K562 (cell line): Measurements from ENCODE around the gene ATCAY. TPM values are rescaled to one million over a fixed set of nuclear protein-coding genes. Genes with fewer than 3 reads are reported as not detected.

ENCODE experiments used
- ATAC-seq: fragments of 200-7000 bp; cut with Tn5 transposase; 3 replicates; pipeline ENCODE4 v1.9.1; 2020; ENCODE audit warnings: moderate library complexity
- BruUV-seq: library from RNA; stranded (reverse); fragments of 400-500 nt; replicated peaks from 2 replicates; lab custom pipeline; 2021; lab: Mats Ljungman, UMichigan
- CTCF ChIA-PET: fragments of 300-600 bp; formaldehyde crosslinking; extraction: SDS; loops from one replicate; lab custom pipeline; 2021; ENCODE audit warnings: low intra/inter-chr PET ratio; lab: Yijun Ruan, JAX
- POLR2A ChIA-PET: fragments of 300-600, 350-650 bp; sonication (Branson Sonifier 250); formaldehyde crosslinking; extraction: SDS; loops from one replicate; lab custom pipeline; 2021; ENCODE audit warnings: antibody characterized with exemption, inconsistent platforms; lab: Yijun Ruan, JAX
- DNase-seq, 4 experiments: peaks; one replicate each; pipeline versions ENCODE4 v3.0.0 to v3.0.0-alpha.2; 2011 to 2018; ENCODE audit warnings: low spot score in 3 of 4, mixed read lengths in 3 of 4; ENCODE audit errors: extremely low read depth in 1 of 4
- FAIRE-seq: peaks from 2 replicates; lab custom pipeline; 2011; peaks lifted over from hg19 to GRCh38; lab: Jason Lieb, UNC
- H2AFZ ChIP-seq: 2 replicates; pipeline ENCODE4 v1.6.0; 2011; ENCODE audit warnings: low read depth, low read length, control low read depth, inconsistent platforms
- H3K27ac ChIP-seq: fragments of 200-600 bp; 3 replicates; pipeline ENCODE4 v1.8.0; 2011; ENCODE audit warnings: low read depth, mild to moderate bottlenecking, control low read depth, inconsistent platforms, low read length, moderate library complexity, mixed read lengths; ENCODE audit errors: extremely low read depth
- H3K27me3 ChIP-seq, 2 experiments: fragments of 300-600 bp in 1 of 2; 2 replicates in 1 of 2; 3 replicates in 1 of 2; pipeline versions ENCODE4 v1.6.0 to v1.8.0; 2011; ENCODE audit warnings: inconsistent platforms in 2 of 2, low read length in 2 of 2, mild to moderate bottlenecking in 1 of 2, mixed read lengths in 1 of 2, moderate library complexity in 1 of 2; ENCODE audit not compliant: control insufficient read depth in 2 of 2, insufficient read depth in 2 of 2
- H3K36me3 ChIP-seq: fragments of 300-600 bp; 3 replicates; pipeline ENCODE4 v1.8.0; 2011; ENCODE audit warnings: mild to moderate bottlenecking, low read length, inconsistent platforms; ENCODE audit not compliant: control insufficient read depth, insufficient read depth
- H3K4me1 ChIP-seq, 2 experiments: fragments of 200-600 bp in 1 of 2; replicated peaks in 1 of 2; 2 replicates in 1 of 2; 3 replicates in 1 of 2; pipeline versions ENCODE4 v1.5.1 to v1.8.0; 2011; ENCODE audit warnings: inconsistent platforms in 2 of 2, low read length in 2 of 2, mild to moderate bottlenecking in 1 of 2, mixed read lengths in 1 of 2, moderate library complexity in 1 of 2; ENCODE audit not compliant: control insufficient read depth in 2 of 2, insufficient read depth in 2 of 2
- H3K4me2 ChIP-seq: 2 replicates; pipeline ENCODE4 v1.6.1; 2011; ENCODE audit warnings: low read length, control low read depth, inconsistent platforms, mixed read lengths; ENCODE audit not compliant: insufficient read depth
- H3K4me3 ChIP-seq: fragments of 200-600 bp; sonication (generic), shearing (Covaris generic); 2 replicates; pipeline ENCODE4 v1.5.1; 2016; ENCODE audit warnings: control low read depth, inconsistent platforms
- H3K79me2 ChIP-seq: fragments of 200-600 bp; 3 replicates; pipeline ENCODE4 v1.8.0; 2011; ENCODE audit warnings: low read length, inconsistent platforms; ENCODE audit not compliant: control insufficient read depth, insufficient read depth
- H3K9ac ChIP-seq, 2 experiments: 2 replicates each; pipeline versions ENCODE4 v1.6.0 to v1.6.1; 2011; ENCODE audit warnings: low read depth in 2 of 2, low read length in 2 of 2, control low read depth in 1 of 2, inconsistent platforms in 1 of 2, mild to moderate bottlenecking in 1 of 2, mixed read lengths in 1 of 2; ENCODE audit not compliant: insufficient read depth in 1 of 2
- H3K9me1 ChIP-seq: one replicate; pipeline ENCODE4 v1.6.0; 2011; ENCODE audit warnings: inconsistent platforms, mild to moderate bottlenecking, low read length, moderate library complexity; ENCODE audit not compliant: control insufficient read depth, insufficient read depth
- H3K9me3 ChIP-seq: replicated peaks from 2 replicates; pipeline ENCODE4 v1.5.1; 2011; ENCODE audit warnings: low read depth, low read length, inconsistent platforms; ENCODE audit not compliant: control insufficient read depth, insufficient read depth
- H4K20me1 ChIP-seq: replicated peaks from 2 replicates; pipeline ENCODE4 v1.6.1; 2011; ENCODE audit warnings: low read length, inconsistent platforms, mixed read lengths; ENCODE audit not compliant: control insufficient read depth, insufficient read depth
- BCOR ChIP-seq: fragments of 450-650 bp; IDR thresholded peaks from 2 replicates; pipeline ENCODE4 v1.6.1; 2016
- BRD4 ChIP-seq: fragments of 200-600 bp; sonication (generic); IDR thresholded peaks from 2 replicates; pipeline ENCODE4 v1.6.1; 2017; ENCODE audit warnings: inconsistent platforms
- KDM1A ChIP-seq, 2 experiments: fragments of 450-650 bp; IDR thresholded peaks; 2 replicates each; pipeline ENCODE4 v1.6.1; 2016; ENCODE audit warnings: mild to moderate bottlenecking in 2 of 2
- RBM25 ChIP-seq: fragments of 200-400 bp; formaldehyde crosslinking; IDR thresholded peaks from 2 replicates; pipeline ENCODE4 v1.6.1; 2018; ENCODE audit warnings: low read length, low read depth, moderate library complexity; ENCODE audit not compliant: severe bottlenecking
- ZNF146 ChIP-seq: IDR thresholded peaks from one replicate; pipeline ENCODE4 v1.6.1; 2018; ENCODE audit warnings: missing compliant biosample characterization; ENCODE audit not compliant: unreplicated experiment
- ZNF695 ChIP-seq: fragments of 450-650 bp; formaldehyde crosslinking; IDR thresholded peaks from 2 replicates; pipeline ENCODE4 v1.4.0; 2020; ENCODE audit warnings: mild to moderate bottlenecking, moderate library complexity
- ZNF764 ChIP-seq: fragments of 250-450 bp; sonication (Bioruptor Pico); IDR thresholded peaks from 2 replicates; pipeline ENCODE4 v1.4.0; 2020; ENCODE audit warnings: low read depth, mild to moderate bottlenecking, moderate library complexity
- WGBS: fragments of 100-300 bp; shearing (Covaris generic); methylation state at CpG from one replicate; pipeline ENCODE4 v1.1.6; 2016; ENCODE audit warnings: low coverage, mixed read lengths; ENCODE audit not compliant: insufficient coverage; ENCODE audit errors: missing lambda C conversion rate; 5-methylcytosine and 5-hydroxymethylcytosine counted together
- in situ Hi-C: fragments of 300-500 bp; cut with MboI; formaldehyde crosslinking; loops from 4 replicates; pipeline ENCODE4 v1.15.0; 2018; ENCODE audit warnings: inconsistent platforms, mixed read lengths
- intact Hi-C: fragments of 100-400 bp; cut with micrococcal nuclease; formaldehyde crosslinking; loops from 2 replicates; pipeline ENCODE4 v1.14.2; 2022
- polyA plus RNA-seq, 8 experiments: library from polyadenylated mRNA; depleted of rRNA in 4 of 8; stranded (reverse) in 5 of 8; unstranded in 3 of 8; fragments of >200 nt; fragmentation: Nextera tagmentation in 2 of 8; fragmentation: Illumina TruSeq in 1 of 8; extraction: Ambion mirVana in 2 of 8; extraction: Trizol in 1 of 8; gene quantifications; 2 replicates each; pipeline versions ENCODE4 v1.2.1 to v1.2.3, GENCODE V29; 2011 to 2014; ENCODE audit warnings: inconsistent platforms in 1 of 8, missing spikeins in 1 of 8
- total RNA-seq, 7 experiments: library from RNA; depleted of rRNA in 6 of 7; stranded (reverse); fragments of >200 nt in 6 of 7; fragmentation: Illumina TruSeq in 2 of 7; extraction: Trizol in 2 of 7; gene quantifications; 2 replicates each; pipeline versions ENCODE4 v1.2.1 to v1.2.3, GENCODE V29; 2011 to 2021; ENCODE audit warnings: low replicate concordance in 1 of 7

ATCAY gene
- total and polyA plus RNA-seq, 9 of the 15 experiments (the other 6 are each of a cell fraction or from before 2014, with no cell fraction given), result not detected

- TF ChIP-seq BRD4, result no peak
- no peak for TF ChIP-seq ZNF764
These were observed 33.7 kb downstream of the ATCAY start (continued) for GRCh38 chr19:3914199-3914598.

- Histone ChIP-seq H3K79me2 (no peaks in the 10 kb centered on the region), H2AFZ (no peak overlapping the region), H3K4me1 (peaks cover 0 to 7% of the 10 kb centered on the region in 2 experiments; a peak in 2 of 5 replicates), H3K9me1 (no peaks in the 10 kb centered on the region), H3K4me3 (no peak overlapping the region), H3K4me2 (no peak overlapping the region), H3K9me3 (peaks cover 7% of the 10 kb centered on the region), H3K27ac (no peak overlapping the region), H3K9ac (no peak overlapping the region), H3K36me3 (no peaks in the 10 kb centered on the region), H4K20me1 (no peaks in the 10 kb centered on the region), H3K27me3 (peaks cover 0 to 10% of the 10 kb centered on the region in 2 experiments; a peak in 2 of 5 replicates)
- no TSS peak for BruUV-seq
- in situ Hi-C loops, result no loop called here
- WGBS, result 30% methylated on average over 5 of the region's 5 CpGs
- FAIRE-seq, result peak; percentile 32
- TF ChIP-seq ZNF695 (CRISPR knock-in tag) (no peak), KDM1A (IDR thresholded peaks at IDR 0.05) (peak in 1 of 2 experiments; percentile 8; a peak in 1 of 4 replicates), BCOR (peak; percentile 42; the same call in 1 of the 2 replicates), RBM25 (peak; percentile 35), ZNF146 (CRISPR knock-in tag) (peak; percentile 99)
- POLR2A ChIA-PET, result no interaction called here
- intact Hi-C loops, result no loop called here
- CTCF ChIA-PET, result no interaction called here
- no peak for ATAC-seq
- no peak for DNase-seq
These were observed 35.5 kb downstream of the ATCAY start for GRCh38 chr19:3916033-3916432.
